MM.1S (cell line): ENCODE measurements around the gene SAA2.

Experiments used
- EZH2 ChIP-seq: fragments of 300-600 bp; sonication (generic); optimal IDR thresholded peaks from 2 replicates; pipeline ENCODE3; 2017; ENCODE audit warnings: low read depth, mild to moderate bottlenecking, antibody characterized with exemption, low read length, mixed read lengths
- TF ChIP-seq, protein P1 (sequence below): fragments of 300-600 bp; sonication (generic); IDR thresholded peaks from 2 replicates; pipeline ENCODE4 v1.5.1; 2016; ENCODE audit warnings: antibody characterized with exemption, low read length, mixed read lengths

DNA sequence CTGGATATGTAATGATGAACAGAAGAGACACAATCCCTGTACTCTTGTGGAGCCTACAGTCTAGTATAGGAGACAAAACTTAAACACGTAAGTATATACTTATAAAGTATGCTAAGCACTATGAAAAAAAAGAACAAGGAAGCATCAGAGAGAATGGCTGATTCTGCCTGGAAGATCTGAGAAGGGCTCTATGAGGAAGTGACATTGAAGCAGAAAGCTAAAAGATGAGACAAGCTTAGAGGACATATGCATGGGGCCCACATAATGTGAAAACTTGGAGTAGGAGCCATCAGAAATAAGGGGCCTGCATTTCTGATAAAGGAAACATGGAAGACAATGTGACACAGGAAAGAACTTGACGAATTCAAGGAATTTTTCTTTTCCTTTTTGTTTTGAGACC, 34.2 kb upstream of the SAA2 start:
- TF ChIP-seq, protein P1, sequence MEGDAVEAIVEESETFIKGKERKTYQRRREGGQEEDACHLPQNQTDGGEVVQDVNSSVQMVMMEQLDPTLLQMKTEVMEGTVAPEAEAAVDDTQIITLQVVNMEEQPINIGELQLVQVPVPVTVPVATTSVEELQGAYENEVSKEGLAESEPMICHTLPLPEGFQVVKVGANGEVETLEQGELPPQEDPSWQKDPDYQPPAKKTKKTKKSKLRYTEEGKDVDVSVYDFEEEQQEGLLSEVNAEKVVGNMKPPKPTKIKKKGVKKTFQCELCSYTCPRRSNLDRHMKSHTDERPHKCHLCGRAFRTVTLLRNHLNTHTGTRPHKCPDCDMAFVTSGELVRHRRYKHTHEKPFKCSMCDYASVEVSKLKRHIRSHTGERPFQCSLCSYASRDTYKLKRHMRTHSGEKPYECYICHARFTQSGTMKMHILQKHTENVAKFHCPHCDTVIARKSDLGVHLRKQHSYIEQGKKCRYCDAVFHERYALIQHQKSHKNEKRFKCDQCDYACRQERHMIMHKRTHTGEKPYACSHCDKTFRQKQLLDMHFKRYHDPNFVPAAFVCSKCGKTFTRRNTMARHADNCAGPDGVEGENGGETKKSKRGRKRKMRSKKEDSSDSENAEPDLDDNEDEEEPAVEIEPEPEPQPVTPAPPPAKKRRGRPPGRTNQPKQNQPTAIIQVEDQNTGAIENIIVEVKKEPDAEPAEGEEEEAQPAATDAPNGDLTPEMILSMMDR: no peak
- no peak for TF ChIP-seq EZH2
